Tibial nerve (tissue), 4 donors: ENCODE measurements around the gene UBA52. TPM values are rescaled to one million over a fixed set of nuclear protein-coding genes. Genes with fewer than 3 reads are reported as not detected.
"Not testable (repeated sequence)": the region's sequence is repeated elsewhere in the genome, so short reads cannot be mapped to it uniquely, and the experiment has no call there.

Experiments
- DNase-seq, 2 donors: peaks; one replicate each; pipeline ENCODE4 v3.0.0-alpha.2; 2019; ENCODE audit warnings: low spot score in 2 of 2
- H3K27ac ChIP-seq, 4 donors: fragments of 200-600 bp; sonication (generic) in 3 of 4; one replicate each; pipeline ENCODE4 v1.5.1; 2017 to 2019; ENCODE audit warnings: mild to moderate bottlenecking in 1 of 4
- H3K27me3 ChIP-seq, 2 donors: fragments of 200-600 bp; sonication (generic) in 1 of 2; one replicate each; pipeline versions ENCODE4 v1.5.1 to v1.6.0; 2017 to 2019
- H3K36me3 ChIP-seq, 3 donors: fragments of 200-600 bp; sonication (generic); one replicate each; pipeline ENCODE4 v1.5.1; 2018 to 2019
- H3K4me1 ChIP-seq, 4 donors: fragments of 200-600 bp; sonication (generic) in 3 of 4; one replicate each; pipeline ENCODE4 v1.5.1; 2017 to 2019
- H3K4me3 ChIP-seq, 4 donors: fragments of 200-600 bp; sonication (generic) in 3 of 4; one replicate each; pipeline ENCODE4 v1.5.1; 2017 to 2019; ENCODE audit warnings: mild to moderate bottlenecking in 1 of 4, moderate library complexity in 1 of 4
- H3K9me3 ChIP-seq, 4 donors: fragments of 200-600 bp; sonication (generic) in 3 of 4; one replicate each; pipeline ENCODE4 v1.5.1; 2017 to 2019
- EP300 ChIP-seq, 2 donors: sonication (generic); formaldehyde crosslinking; IDR thresholded peaks; one replicate each; pipeline ENCODE4 v1.6.1; 2017; ENCODE audit warnings: antibody characterized with exemption in 2 of 2, mild to moderate bottlenecking in 1 of 2
- POLR2A ChIP-seq, 2 donors: fragments of 450-650 bp; IDR thresholded peaks; one replicate each; pipeline ENCODE4 v1.6.1; 2017; ENCODE audit warnings: antibody characterized with exemption in 2 of 2, mild to moderate bottlenecking in 2 of 2, moderate library complexity in 2 of 2
- WGBS, 2 donors: methylation state at CpG; one replicate each; pipeline ENCODE4 v1.1.5; 2018; 5-methylcytosine and 5-hydroxymethylcytosine counted together
- total RNA-seq, 4 donors: library from RNA; depleted of rRNA; stranded (reverse); fragments of >200 nt; gene quantifications; one replicate each; pipeline ENCODE4 v1.1.0, GENCODE V29; 2016
- TF ChIP-seq, protein P1 (sequence below), 5 experiments: fragments of 200-600 bp in 3 of 5; fragments of 450-650 bp in 2 of 5; sonication (generic) in 3 of 5; IDR thresholded peaks; one replicate each; pipeline ENCODE4 v1.5.1; 2016 to 2019; ENCODE audit warnings: antibody characterized with exemption in 5 of 5, mild to moderate bottlenecking in 3 of 5, moderate library complexity in 2 of 5

Gene UBA52
- total RNA-seq, 4 donors from 2014 or later: 504 to 826 (median 521) TPM

DNA sequence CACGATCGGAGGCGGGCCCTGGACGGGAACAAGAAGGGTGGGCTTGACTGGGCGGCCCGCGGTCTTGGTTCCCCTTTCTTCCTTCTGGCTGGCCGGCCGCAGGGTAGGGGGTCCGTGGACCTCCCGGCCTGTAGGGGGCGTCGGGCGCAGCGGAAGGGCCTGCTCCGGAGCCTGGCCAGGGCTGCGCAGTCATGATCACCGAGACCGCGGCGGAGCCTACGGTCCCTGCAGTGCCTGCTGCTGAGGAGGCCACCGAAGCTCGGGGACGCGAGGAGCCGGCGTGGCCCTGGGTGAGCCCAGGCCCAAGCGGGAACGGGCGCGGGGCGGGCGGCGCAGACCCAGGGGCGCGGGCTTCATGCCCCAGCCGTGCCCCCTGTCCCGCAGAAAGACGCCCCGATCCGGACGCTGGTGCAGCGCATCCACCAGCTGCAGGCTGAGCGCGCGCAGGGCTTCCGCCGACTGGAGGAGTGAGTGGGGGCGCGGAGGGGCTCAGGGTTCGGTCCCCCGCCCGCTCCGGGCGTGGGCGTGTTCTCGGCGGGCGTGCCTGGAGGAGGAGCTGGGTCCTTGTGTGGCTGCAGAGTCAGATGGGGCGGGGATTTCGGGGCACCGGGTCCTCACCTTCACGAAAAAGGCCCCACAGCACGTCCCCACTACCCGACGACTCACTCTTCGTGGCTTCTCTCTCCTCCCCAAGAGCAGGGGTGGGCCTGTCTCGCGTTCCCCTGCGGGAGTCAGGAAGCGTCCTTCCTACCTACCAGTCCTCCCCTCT is 17.1 kb downstream of the UBA52 start, which contains the start of gene REX1BD:
Gene REX1BD (plus strand): TSS at position 188 of the 769 bp plus-strand sequence. CDS start 4 bp downstream, at position 192.
- peak; percentile 55 to 72 for DNase-seq
- Histone ChIP-seq H3K36me3 (peaks cover 0 to 8% (median 0%) of the 10 kb centered on the region in 3 donors), H3K27me3 (no peaks in the 10 kb centered on the region), H3K4me1 (peaks cover 0 to 28% (median 11%) of the 10 kb centered on the region in 4 donors), H3K4me3 (peak within 1 kb of the TSS; percentile 60 to 99 (median 71)), H3K27ac (peak within 1 kb of the TSS; percentile 63 to 91 (median 76)), H3K9me3 (no peaks in the 10 kb centered on the region)
- TF ChIP-seq, protein P1, sequence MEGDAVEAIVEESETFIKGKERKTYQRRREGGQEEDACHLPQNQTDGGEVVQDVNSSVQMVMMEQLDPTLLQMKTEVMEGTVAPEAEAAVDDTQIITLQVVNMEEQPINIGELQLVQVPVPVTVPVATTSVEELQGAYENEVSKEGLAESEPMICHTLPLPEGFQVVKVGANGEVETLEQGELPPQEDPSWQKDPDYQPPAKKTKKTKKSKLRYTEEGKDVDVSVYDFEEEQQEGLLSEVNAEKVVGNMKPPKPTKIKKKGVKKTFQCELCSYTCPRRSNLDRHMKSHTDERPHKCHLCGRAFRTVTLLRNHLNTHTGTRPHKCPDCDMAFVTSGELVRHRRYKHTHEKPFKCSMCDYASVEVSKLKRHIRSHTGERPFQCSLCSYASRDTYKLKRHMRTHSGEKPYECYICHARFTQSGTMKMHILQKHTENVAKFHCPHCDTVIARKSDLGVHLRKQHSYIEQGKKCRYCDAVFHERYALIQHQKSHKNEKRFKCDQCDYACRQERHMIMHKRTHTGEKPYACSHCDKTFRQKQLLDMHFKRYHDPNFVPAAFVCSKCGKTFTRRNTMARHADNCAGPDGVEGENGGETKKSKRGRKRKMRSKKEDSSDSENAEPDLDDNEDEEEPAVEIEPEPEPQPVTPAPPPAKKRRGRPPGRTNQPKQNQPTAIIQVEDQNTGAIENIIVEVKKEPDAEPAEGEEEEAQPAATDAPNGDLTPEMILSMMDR (IDR thresholded peaks at IDR 0.05): peak; percentile 86 to 94 (median 90)
- TF ChIP-seq EP300 (IDR thresholded peaks at IDR 0.05): peak in 1 of 2 donors; percentile 42
- peak; percentile 8 to 45 for TF ChIP-seq POLR2A (IDR thresholded peaks at IDR 0.05)
- WGBS, 2 donors: 1 to 2% methylated on average over 23 to 24 of the region's 72 CpGs

DNA sequence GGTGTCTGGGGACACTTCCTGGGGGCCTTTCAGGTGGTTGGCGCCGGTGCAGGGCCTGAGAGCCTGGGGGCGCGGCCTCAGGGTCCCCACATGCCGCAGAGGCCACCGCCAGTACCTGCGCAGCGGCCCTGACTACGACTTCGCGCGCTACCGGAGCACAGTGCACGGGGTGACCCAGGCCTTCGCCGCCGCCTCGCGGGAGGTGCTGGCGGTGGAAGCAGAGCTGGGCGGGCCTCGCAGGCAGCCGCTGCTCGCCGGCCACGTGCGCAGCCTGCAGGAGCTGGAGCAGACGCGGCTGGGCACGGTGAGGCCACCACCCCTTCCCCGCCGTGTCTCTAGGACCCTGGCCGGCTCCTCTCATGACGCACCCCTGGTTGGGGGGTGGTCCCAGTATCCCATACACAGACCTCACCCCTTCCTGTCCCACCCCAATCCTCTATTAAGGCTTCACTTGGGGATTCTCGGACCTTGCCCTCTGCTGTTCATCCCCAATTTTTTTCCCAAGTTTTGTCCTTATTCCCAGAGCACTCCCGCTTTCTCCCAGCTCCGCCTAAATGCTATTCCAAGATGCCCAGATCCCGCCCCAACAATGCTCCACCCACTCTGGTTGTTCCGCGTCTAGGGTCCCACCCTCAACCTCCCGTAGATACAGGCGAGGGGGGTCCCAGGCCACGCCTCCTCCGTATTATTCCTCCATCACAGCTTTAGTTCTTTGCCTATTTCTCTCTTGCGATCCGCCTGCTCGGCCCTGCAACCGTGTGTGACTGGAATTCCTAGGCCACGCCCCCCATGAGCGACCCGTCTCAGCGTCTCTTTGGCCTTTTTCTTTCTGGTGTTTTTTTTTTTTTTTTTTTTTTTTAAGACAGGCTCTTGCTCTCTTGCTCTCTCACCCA is 18.0 kb downstream of the UBA52 start:
- Histone ChIP-seq H3K36me3 (peaks cover 0 to 8% (median 0%) of the 10 kb centered on the region in 3 donors), H3K9me3 (no peaks in the 10 kb centered on the region), H3K4me1 (peaks cover 0 to 37% (median 18%) of the 10 kb centered on the region in 4 donors), H3K27ac (peak overlapping the region; percentile 63 to 91 (median 76)), H3K27me3 (no peaks in the 10 kb centered on the region), H3K4me3 (peak overlapping the region; percentile 60 to 99 (median 71))
- peak in 1 of 2 donors; percentile 4 for TF ChIP-seq EP300 (IDR thresholded peaks at IDR 0.05)
- no peak for TF ChIP-seq POLR2A (IDR thresholded peaks at IDR 0.05)
- TF ChIP-seq, protein P1 (IDR thresholded peaks at IDR 0.05): peak in 4 of 5 experiments; percentile 4 to 52 (median 24)
- WGBS, 2 donors: 12 to 20% methylated on average over 24 to 34 of the region's 52 CpGs
- peak in 1 of 2 donors; percentile 50 for DNase-seq

DNA sequence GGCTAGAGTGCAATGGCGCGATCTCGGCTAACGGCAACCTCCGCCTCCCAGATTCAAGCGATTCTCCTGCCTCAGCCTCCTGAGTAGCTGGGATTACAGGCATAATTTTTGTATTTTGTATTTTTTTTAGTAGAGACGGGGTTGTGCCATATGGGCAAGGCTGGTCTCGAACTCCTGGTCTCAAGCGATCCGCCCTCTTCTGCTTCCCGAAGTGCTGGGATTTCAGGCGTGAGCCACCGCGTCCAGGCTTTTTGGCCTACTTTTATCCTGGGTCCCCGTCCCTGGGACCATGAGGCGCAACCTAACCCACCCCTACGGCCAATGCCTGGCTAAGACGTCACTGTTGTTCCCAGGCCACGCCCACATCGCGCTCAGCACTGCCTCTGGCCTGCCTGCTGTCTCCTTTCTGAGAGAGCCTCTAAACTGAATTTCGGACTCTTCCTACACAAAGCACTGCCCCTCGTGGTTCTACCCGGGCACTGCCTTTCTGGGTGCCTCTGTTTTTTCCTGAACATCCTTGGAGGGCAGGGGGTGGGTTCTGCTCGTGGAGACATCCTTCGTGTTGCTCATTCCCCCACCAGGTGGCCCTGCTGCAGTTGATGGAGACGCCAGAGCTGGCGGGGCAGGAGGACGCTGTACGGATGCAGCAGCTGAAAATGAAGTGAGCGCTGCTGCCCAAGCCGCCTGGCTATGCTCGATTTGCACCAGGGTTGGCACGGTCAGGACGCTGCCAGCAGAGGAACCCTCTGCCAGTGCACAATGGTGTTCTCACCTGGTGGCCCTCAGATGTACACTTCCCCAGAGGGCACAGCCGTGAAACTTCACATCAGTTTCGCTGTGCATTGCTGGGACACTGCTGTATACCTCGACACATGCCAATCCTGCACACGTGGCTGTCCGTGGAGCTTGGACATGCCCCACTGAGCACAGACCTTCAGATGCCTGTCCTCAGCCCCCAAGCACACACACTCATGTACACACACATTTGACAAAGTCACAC is 18.9 kb downstream of the UBA52 start:
- Histone ChIP-seq H3K9me3 (no peaks in the 10 kb centered on the region), H3K4me1 (peaks cover 0 to 45% (median 26%) of the 10 kb centered on the region in 4 donors), H3K27ac (peak overlapping the region in 2 of 4 donors; percentile 76 to 91), H3K4me3 (peak overlapping the region in 2 of 4 donors; percentile 63 to 99), H3K36me3 (peaks cover 0 to 8% (median 0%) of the 10 kb centered on the region in 3 donors), H3K27me3 (no peaks in the 10 kb centered on the region)
- TF ChIP-seq POLR2A (IDR thresholded peaks at IDR 0.05): no peak
- TF ChIP-seq, protein P1 (IDR thresholded peaks at IDR 0.05): peak in 2 of 5 experiments; percentile 36 to 42
- peak in 1 of 2 donors; percentile 9 for TF ChIP-seq EP300 (IDR thresholded peaks at IDR 0.05)
- WGBS, 2 donors: 59 to 62% methylated on average over 39 to 40 of the region's 40 CpGs
- peak; percentile 51 to 55 for DNase-seq

DNA sequence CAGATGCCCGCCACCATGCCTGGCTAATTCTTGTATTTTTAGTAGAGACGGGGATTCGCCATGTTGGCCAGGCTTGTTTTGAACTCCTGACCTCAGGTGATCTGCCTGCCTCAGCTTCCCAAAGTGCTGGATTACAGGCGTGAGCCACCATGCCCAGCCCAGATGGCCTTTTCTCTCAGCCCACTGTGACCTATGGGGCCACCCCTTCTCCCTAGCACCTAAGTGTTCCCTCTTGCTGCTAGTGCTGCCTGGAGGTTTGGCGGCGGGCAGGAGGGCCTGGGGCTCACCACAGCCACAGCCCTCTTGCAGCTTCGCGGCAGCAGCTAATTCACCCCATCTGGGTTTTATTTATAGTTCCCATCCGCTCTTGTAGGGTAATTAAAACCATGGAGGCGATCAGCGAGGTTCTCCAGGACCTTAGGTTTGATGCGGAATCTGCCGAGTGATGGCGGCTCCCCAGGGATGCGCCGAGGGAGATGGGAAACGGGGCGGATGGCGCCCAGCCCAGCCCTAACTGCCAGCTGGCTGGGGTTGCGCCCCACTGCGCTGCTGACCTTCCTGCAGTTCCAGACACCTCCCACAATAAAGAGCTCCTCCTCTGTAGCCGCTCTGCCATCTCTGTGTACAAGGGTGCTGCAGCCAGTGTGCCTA is 20.2 kb downstream of the UBA52 start:
- 82 to 88% methylated on average over 19 to 22 of the region's 22 CpGs for WGBS, 2 donors
- H3K36me3 ChIP-seq: peaks cover 0 to 8% (median 0%) of the 10 kb centered on the region in 3 donors
- H3K27me3 ChIP-seq: peaks cover 2 to 3% of the 10 kb centered on the region in 2 donors
- H3K4me1 ChIP-seq: peaks cover 0 to 49% (median 27%) of the 10 kb centered on the region in 4 donors
- peak overlapping the region in 1 of 4 donors; percentile 6 for H3K27ac ChIP-seq
- H3K9me3 ChIP-seq: no peaks in the 10 kb centered on the region
- H3K4me3 ChIP-seq: no peak overlapping the region
- no peak for DNase-seq
- TF ChIP-seq EP300 (IDR thresholded peaks at IDR 0.05) (no peak), POLR2A (IDR thresholded peaks at IDR 0.05) (no peak)
- TF ChIP-seq, protein P1 (IDR thresholded peaks at IDR 0.05): no peak

DNA sequence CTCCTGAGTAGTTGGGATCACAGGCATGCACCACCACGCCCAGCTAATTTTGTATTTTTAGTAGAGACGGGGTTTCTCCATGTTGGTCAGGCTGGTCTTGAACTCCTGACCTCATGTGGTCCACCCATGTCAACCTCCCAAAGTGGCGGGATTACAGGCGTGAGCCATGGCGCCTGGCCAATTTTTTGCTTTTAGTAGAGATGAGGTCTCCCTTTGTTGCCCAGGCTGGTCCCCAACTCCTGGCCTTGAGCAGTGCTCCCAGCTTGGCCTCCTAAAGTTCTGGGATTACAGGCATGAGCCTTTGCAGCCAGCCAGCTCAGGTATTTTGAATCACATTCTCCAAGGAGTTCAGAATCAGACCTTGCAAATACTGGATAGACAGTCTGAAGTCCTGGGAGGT is 21.1 kb downstream of the UBA52 start:
- H3K4me3 ChIP-seq, H3K27ac ChIP-seq, H3K9me3 ChIP-seq, DNase-seq, H3K36me3 ChIP-seq: not testable (repeated sequence)
- 70 to 74% methylated on average over 5 of the region's 5 CpGs for WGBS, 2 donors
- Histone ChIP-seq H3K27me3 (peaks cover 2 to 10% of the 10 kb centered on the region in 2 donors), H3K4me1 (peaks cover 0 to 48% (median 27%) of the 10 kb centered on the region in 4 donors)
